ENCODE measurements around the gene RGS14. TPM values are rescaled to one million over a fixed set of nuclear protein-coding genes. Genes with fewer than 3 reads are reported as not detected.
A peak's percentile ranks its signal among the peaks of the same experiment; 100 is the strongest.
"Not testable (repeated sequence)": the region's sequence is repeated elsewhere in the genome, so short reads cannot be mapped to it uniquely, and the experiment has no call there.

RGS14 gene
- total RNA-seq, 1 experiment from 2014 or later, result 1.6 TPM

GRCh38 chr5:177369645-177370440 is 12.1 kb downstream of the RGS14 start:
- peaks cover 4% of the 10 kb centered on the region for H3K4me1 ChIP-seq (replicated peaks)
- H3K9me3 ChIP-seq (replicated peaks), result 0 out of 2 replicates have a peak, but pooled peaks cover 3% of the 10 kb centered on the region
- no peak overlapping the region for H3K4me3 ChIP-seq
- H3K27me3 ChIP-seq (replicated peaks), result peaks cover 6% of the 10 kb centered on the region; the same call in 1 of the 2 replicates
- H3K36me3 ChIP-seq, result no peaks in the 10 kb centered on the region
- DNase-seq (ENCODE audit: low read depth in 1 of 2, low spot score in 2 of 2), result no peak
- no peak overlapping the region for H3K27ac ChIP-seq

DNA sequence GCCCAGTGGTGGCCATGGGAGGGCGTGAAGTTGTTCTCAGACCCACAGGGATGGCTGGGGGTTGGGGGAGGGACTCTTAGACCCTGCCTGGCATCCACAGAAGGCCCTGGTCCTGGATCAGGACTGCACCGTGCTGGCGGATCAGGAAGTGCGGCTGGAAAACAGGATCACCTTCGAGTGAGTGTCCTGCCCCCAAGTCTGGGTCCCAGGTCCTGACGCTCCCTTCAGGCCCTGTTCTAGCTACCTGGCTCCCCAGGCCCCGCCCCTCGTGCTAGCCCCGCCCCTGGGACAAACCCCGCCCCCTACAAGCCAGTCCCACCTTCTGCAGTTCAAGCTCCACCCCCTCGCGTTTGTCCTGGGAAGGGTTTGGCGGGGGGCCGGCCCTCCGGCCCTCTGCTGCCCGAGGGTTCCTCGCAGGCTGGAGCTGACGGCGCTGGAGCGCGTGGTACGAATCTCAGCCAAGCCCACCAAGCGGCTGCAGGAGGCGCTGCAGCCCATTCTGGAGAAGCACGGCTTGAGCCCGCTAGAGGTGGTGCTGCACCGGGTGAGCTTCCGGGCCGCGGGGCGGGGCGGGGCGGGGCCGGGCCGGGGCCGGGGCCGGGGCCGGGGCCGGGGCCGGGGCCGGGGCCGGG is 12.9 kb downstream of the RGS14 start:
- DNase-seq (ENCODE audit: low read depth in 1 of 2, low spot score in 2 of 2), result peak; percentile 85 to 93
- Histone ChIP-seq H3K4me1 (replicated peaks) (peaks cover 4% of the 10 kb centered on the region), H3K36me3 (no peaks in the 10 kb centered on the region), H3K4me3 (peak overlapping the region; percentile 26), H3K9me3 (replicated peaks) (0 out of 2 replicates have a peak, but pooled peaks cover 3% of the 10 kb centered on the region), H3K27ac (no peak overlapping the region), H3K27me3 (replicated peaks) (peaks cover 9% of the 10 kb centered on the region; the same call in 1 of the 2 replicates)

DNA sequence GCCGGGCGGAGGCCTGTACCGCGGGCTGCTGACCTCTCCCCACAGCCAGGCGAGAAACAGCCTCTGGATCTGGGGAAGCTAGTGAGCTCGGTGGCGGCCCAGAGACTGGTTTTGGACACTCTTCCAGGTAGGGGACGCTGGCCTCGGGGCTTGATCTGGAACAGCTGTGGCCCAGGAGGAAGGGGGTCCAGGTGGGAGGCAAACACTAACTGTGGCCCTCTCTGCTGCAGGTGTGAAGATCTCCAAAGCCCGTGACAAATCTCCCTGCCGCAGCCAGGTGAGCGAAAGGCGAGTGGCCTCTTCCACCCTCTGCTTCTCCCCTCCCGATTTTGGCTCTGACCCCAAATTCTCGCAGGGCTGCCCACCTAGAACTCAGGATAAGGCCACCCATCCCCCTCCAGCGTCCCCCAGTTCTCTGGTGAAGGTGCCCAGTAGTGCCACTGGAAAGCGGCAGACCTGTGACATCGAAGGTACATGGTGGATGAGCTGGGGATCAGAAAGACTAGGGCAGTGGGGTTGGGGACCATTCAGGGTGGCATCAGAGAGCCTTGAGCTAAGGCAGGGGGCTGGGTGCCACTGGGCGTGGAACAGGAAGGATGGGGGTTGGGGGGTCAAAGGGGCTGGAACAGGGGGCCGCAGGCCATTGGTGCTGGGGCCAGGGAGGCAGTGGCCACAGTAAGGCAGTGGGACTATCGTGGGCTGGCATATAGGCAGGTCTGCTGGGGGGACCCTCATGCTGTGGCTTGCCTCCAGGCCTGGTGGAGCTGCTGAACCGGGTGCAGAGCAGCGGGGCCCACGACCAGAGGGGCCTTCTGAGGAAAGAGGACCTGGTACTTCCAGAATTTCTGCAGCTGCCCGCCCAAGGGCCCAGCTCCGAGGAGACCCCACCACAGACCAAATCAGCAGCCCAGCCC is 13.7 kb downstream of the RGS14 start:
- no peak overlapping the region for H3K27ac ChIP-seq
- H3K4me1 ChIP-seq (replicated peaks), result peaks cover 4% of the 10 kb centered on the region
- no peak for DNase-seq (ENCODE audit: low read depth in 1 of 2, low spot score in 2 of 2)
- H3K36me3 ChIP-seq, result no peaks in the 10 kb centered on the region
- peak overlapping the region; percentile 26 for H3K4me3 ChIP-seq
- peaks cover 9% of the 10 kb centered on the region; the same call in 1 of the 2 replicates for H3K27me3 ChIP-seq (replicated peaks)
- H3K9me3 ChIP-seq (replicated peaks), result 0 out of 2 replicates have a peak, but pooled peaks cover 3% of the 10 kb centered on the region

- Histone ChIP-seq H3K27me3 (replicated peaks) (0 out of 2 replicates have a peak, but pooled peaks cover 9% of the 10 kb centered on the region), H3K27ac (no peak overlapping the region), H3K4me3 (no peak overlapping the region), H3K4me1 (replicated peaks) (peaks cover 4% of the 10 kb centered on the region), H3K36me3 (no peaks in the 10 kb centered on the region), H3K9me3 (replicated peaks) (0 out of 2 replicates have a peak, but pooled peaks cover 3% of the 10 kb centered on the region)
- no peak for DNase-seq (ENCODE audit: low read depth in 1 of 2, low spot score in 2 of 2)
Observed at GRCh38 chr5:177372034-177372896, 14.5 kb downstream of the RGS14 start.

- 0 out of 2 replicates have a peak, but pooled peaks cover 3% of the 10 kb centered on the region for H3K9me3 ChIP-seq (replicated peaks)
Observed at GRCh38 chr5:177372910-177373309, 15.2 kb downstream of the RGS14 start.

GRCh38 chr5:177373806-177374205 is 16.1 kb downstream of the RGS14 start:
- DNase-seq (ENCODE audit: low read depth in 1 of 2, low spot score in 2 of 2), result no peak
- Histone ChIP-seq H3K4me3 (no peak overlapping the region), H3K27ac (no peak overlapping the region), H3K4me1 (replicated peaks) (peaks cover 4% of the 10 kb centered on the region), H3K27me3 (replicated peaks) (0 out of 2 replicates have a peak, but pooled peaks cover 3% of the 10 kb centered on the region), H3K9me3 (replicated peaks) (no peaks in the 10 kb centered on the region), H3K36me3 (no peaks in the 10 kb centered on the region)

More at GRCh38 chr5:177372910-177373309, 15.2 kb downstream of the RGS14 start:
- Histone ChIP-seq H3K4me1 (replicated peaks) (peaks cover 4% of the 10 kb centered on the region), H3K27ac (no peak overlapping the region), H3K36me3 (no peaks in the 10 kb centered on the region), H3K27me3 (replicated peaks) (0 out of 2 replicates have a peak, but pooled peaks cover 6% of the 10 kb centered on the region), H3K4me3 (no peak overlapping the region)
- DNase-seq (ENCODE audit: low read depth in 1 of 2, low spot score in 2 of 2), result no peak

GRCh38 chr5:177374211-177374610 is 16.5 kb downstream of the RGS14 start:
- Histone ChIP-seq H3K4me1 (replicated peaks) (peaks cover 6% of the 10 kb centered on the region), H3K27me3 (replicated peaks) (0 out of 2 replicates have a peak, but pooled peaks cover 3% of the 10 kb centered on the region), H3K4me3 (no peak overlapping the region), H3K9me3 (replicated peaks) (no peaks in the 10 kb centered on the region), H3K36me3 (no peaks in the 10 kb centered on the region), H3K27ac (no peak overlapping the region)
- no peak for DNase-seq (ENCODE audit: low read depth in 1 of 2, low spot score in 2 of 2)

DNA sequence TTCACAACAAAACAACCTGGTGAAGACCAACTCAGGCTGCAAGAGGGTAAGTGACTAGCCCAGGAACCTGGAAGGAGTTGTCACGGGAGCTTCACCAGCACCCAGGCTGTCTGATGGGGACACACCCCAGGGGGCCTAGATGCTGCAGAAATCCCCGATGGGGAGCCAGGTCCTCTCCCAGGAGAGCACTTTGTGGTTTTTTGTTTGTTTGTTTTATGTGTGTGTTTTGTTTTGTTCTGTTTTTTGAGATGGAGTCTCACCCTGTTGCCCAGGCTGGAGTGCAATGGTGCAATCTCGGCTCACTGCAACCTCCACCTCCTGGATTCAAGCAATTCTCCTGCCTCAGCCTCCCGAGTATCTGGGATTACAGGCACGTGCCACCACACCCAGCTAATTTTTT is 17.8 kb downstream of the RGS14 start:
- not testable (repeated sequence) for DNase-seq (ENCODE audit: low read depth in 1 of 2, low spot score in 2 of 2); H3K4me3 ChIP-seq; H3K9me3 ChIP-seq (replicated peaks); H3K36me3 ChIP-seq; H3K27me3 ChIP-seq (replicated peaks); H3K27ac ChIP-seq
- H3K4me1 ChIP-seq (replicated peaks), result peaks cover 14% of the 10 kb centered on the region

GRCh38 chr5:177376107-177376506 is 18.4 kb downstream of the RGS14 start:
- Histone ChIP-seq H3K4me1 (replicated peaks) (peaks cover 12% of the 10 kb centered on the region), H3K9me3 (replicated peaks) (no peaks in the 10 kb centered on the region), H3K27ac (no peak overlapping the region), H3K36me3 (no peaks in the 10 kb centered on the region), H3K27me3 (replicated peaks) (0 out of 2 replicates have a peak, but pooled peaks cover 3% of the 10 kb centered on the region), H3K4me3 (no peak overlapping the region)
- no peak for DNase-seq (ENCODE audit: low read depth in 1 of 2, low spot score in 2 of 2)

DNA sequence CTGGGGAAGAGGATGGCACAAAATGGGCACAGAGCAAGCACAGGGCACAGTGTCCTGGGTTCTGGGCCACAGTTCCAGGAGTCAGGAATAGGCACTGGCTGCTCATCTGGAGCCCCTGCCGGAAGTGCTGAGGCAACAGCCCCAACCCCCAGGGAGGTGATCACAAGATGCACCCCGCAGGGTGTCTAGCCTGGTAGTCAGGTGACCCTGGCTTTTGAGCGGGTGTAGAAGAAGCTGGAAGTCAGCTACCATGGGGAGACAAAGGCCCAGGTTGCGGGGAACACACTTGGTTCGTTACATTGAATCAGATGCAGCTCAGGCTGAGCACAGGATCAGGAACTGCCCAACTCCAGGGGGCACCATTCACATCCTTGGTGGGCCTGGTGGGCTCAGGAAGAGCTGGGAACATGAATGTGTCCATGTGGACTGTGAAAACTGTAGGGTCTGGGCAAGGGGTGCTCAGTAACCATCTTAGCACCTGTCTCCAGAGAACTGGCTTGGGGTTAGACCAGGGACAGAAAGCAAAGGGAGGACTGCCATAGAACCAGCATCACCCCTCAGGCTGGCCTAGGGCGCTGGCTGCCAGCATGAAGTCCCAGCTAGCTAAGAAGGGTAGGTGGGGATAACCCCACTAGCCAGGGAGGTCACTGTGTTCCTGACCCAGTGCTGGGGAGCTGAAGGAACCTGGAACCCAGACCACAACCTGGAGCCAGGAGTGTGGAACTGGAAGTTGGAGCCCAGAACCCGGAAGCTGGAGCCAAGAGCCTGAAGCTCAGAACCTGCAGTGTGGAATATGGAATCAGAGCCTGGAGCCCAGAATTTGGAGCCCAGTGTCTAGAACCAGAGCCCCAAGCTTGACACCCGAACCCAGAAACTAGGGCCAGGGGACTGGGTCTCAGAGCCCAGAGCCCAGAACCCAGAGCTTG is 20.4 kb downstream of the RGS14 start:
- H3K9me3 ChIP-seq (replicated peaks), result no peaks in the 10 kb centered on the region
- no peaks in the 10 kb centered on the region for H3K36me3 ChIP-seq
- no peak overlapping the region for H3K27ac ChIP-seq
- H3K4me1 ChIP-seq (replicated peaks), result peaks cover 10% of the 10 kb centered on the region
- no peak overlapping the region for H3K4me3 ChIP-seq
- H3K27me3 ChIP-seq (replicated peaks), result 0 out of 2 replicates have a peak, but pooled peaks cover 11% of the 10 kb centered on the region
- no peak for DNase-seq (ENCODE audit: low read depth in 1 of 2, low spot score in 2 of 2)

DNA sequence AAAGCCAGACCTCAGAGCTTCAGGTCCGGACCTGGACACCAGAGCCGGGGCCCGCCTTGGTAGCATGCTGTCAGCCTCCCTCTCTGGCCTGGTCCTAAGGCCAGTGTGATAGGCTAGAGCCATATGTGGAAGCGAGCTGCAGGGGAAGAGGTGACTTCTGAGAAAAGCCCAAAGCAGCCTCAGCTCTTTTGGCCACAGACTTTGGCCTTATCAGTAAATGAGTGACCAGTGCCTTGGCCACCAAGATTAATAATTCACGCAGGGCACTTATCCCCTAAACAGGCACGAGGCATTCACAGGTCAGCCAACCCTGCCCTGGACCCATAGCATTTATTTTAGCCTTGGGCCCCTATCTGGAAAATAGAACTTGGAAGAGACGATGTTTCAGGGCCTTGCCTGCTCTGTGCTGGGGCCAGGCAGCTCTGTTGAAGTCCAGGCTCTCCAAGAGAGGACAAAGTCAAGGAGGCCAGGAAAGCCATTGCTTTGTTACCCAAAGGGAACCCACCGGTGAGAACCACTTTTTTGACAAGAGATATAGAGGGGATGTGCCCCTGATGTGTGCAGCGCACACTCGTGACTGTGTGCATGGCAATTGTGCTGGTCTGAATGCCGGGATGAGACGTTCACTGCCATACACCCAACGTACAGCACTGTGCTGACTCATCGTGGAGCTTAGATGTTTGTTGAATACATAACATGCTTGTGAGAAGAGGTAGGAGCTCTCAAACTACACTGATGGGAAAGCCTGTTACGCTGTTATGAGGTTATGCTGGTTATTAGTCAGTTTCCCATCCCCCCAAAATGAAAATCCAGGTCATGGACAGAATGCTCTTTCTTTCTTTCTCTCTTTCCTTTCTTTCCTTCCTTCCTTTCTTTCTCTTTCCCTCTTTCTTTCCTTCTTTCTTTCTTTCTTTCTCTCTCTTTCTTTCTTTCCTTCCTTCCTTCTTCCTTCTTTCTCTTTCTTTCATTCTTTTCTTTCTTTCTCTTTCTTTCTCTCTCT is 21.5 kb downstream of the RGS14 start:
- no peak overlapping the region for H3K4me3 ChIP-seq
- peaks cover 21% of the 10 kb centered on the region; the same call in 1 of the 2 replicates for H3K27me3 ChIP-seq (replicated peaks)
- no peak overlapping the region for H3K27ac ChIP-seq
- peak in 1 of 2 experiments; percentile 62 for DNase-seq (ENCODE audit: low read depth in 1 of 2, low spot score in 2 of 2)
- H3K9me3 ChIP-seq (replicated peaks), result no peaks in the 10 kb centered on the region
- H3K36me3 ChIP-seq, result no peaks in the 10 kb centered on the region
- peaks cover 10% of the 10 kb centered on the region for H3K4me1 ChIP-seq (replicated peaks)
